Panc1 (cell line): Measurements from ENCODE around the gene SLC16A12.

Experiments used
- POLR2AphosphoS5 ChIP-seq: IDR thresholded peaks from 2 replicates; pipeline ENCODE4 v1.6.1; 2012; ENCODE audit warnings: mild to moderate bottlenecking, low read depth, low read length, moderate library complexity
- SIN3A ChIP-seq: IDR thresholded peaks from 2 replicates; pipeline ENCODE4 v1.6.1; 2012; ENCODE audit warnings: low read depth, mild to moderate bottlenecking, low read length, moderate library complexity, borderline replicate concordance; ENCODE audit not compliant: insufficient read depth
- TF ChIP-seq, protein P1 (sequence below): fragments of 450-650 bp; IDR thresholded peaks from 2 replicates; pipeline ENCODE4 v1.5.1; 2017; ENCODE audit warnings: mild to moderate bottlenecking
- TF ChIP-seq, protein P2 (sequence below), 2 experiments: IDR thresholded peaks; 2 replicates each; pipeline ENCODE4 v1.6.1; 2011 to 2012; ENCODE audit warnings: low read depth in 2 of 2, control low read depth in 1 of 2, low read length in 1 of 2, mild to moderate bottlenecking in 1 of 2, moderate library complexity in 1 of 2; ENCODE audit not compliant: insufficient read depth in 1 of 2

DNA sequence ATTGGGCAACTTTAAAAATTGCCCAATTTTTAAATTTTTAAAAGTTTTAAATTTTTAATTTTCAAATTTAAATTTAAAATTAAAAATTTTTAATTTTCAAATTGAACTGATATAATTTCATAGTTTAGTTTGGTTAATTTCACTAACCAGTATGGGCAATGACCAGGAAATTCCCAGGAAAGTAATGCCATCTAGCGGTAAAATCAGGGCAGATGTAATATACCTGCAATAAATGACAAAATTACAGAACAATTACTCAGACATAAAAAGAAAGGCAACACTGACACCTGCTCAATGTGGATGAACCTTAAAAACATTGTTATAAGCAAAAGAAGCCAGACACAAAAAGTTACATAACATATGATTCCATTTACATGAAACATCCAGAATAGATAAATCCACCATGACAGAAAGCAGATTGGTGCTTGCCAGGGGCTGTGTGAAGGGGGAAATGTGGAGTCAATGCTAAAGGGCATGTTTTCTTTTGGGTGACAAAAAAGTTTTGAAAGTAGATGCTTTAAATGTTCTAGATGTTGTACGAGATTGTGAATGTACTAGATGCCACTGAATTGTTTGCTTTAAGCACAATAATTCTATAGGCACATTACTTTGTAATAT lies 28.6 kb upstream of the SLC16A12 start:
- TF ChIP-seq POLR2AphosphoS5 (no peak), SIN3A (no peak)
- TF ChIP-seq, protein P1, sequence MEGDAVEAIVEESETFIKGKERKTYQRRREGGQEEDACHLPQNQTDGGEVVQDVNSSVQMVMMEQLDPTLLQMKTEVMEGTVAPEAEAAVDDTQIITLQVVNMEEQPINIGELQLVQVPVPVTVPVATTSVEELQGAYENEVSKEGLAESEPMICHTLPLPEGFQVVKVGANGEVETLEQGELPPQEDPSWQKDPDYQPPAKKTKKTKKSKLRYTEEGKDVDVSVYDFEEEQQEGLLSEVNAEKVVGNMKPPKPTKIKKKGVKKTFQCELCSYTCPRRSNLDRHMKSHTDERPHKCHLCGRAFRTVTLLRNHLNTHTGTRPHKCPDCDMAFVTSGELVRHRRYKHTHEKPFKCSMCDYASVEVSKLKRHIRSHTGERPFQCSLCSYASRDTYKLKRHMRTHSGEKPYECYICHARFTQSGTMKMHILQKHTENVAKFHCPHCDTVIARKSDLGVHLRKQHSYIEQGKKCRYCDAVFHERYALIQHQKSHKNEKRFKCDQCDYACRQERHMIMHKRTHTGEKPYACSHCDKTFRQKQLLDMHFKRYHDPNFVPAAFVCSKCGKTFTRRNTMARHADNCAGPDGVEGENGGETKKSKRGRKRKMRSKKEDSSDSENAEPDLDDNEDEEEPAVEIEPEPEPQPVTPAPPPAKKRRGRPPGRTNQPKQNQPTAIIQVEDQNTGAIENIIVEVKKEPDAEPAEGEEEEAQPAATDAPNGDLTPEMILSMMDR, result peak; percentile 78; the same call in 1 of the 2 replicates
- TF ChIP-seq, protein P2, sequence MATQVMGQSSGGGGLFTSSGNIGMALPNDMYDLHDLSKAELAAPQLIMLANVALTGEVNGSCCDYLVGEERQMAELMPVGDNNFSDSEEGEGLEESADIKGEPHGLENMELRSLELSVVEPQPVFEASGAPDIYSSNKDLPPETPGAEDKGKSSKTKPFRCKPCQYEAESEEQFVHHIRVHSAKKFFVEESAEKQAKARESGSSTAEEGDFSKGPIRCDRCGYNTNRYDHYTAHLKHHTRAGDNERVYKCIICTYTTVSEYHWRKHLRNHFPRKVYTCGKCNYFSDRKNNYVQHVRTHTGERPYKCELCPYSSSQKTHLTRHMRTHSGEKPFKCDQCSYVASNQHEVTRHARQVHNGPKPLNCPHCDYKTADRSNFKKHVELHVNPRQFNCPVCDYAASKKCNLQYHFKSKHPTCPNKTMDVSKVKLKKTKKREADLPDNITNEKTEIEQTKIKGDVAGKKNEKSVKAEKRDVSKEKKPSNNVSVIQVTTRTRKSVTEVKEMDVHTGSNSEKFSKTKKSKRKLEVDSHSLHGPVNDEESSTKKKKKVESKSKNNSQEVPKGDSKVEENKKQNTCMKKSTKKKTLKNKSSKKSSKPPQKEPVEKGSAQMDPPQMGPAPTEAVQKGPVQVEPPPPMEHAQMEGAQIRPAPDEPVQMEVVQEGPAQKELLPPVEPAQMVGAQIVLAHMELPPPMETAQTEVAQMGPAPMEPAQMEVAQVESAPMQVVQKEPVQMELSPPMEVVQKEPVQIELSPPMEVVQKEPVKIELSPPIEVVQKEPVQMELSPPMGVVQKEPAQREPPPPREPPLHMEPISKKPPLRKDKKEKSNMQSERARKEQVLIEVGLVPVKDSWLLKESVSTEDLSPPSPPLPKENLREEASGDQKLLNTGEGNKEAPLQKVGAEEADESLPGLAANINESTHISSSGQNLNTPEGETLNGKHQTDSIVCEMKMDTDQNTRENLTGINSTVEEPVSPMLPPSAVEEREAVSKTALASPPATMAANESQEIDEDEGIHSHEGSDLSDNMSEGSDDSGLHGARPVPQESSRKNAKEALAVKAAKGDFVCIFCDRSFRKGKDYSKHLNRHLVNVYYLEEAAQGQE (IDR thresholded peaks at IDR 0.05; ENCODE audit: insufficient read depth in 1 of 2, low read depth in 2 of 2, low read length in 1 of 2), result no peak
